ENCODE data around the gene OGDHL. TPM values are rescaled to one million over a fixed set of nuclear protein-coding genes. Genes with fewer than 3 reads are reported as not detected.

Gene OGDHL
- total RNA-seq, 1 donor from 2014 or later, result 10.1 TPM

GRCh38 chr10:49707585-49707984, 54.5 kb downstream of the OGDHL start:
- no peak for DNase-seq (ENCODE audit: low read depth, low spot score)
- Mint-ChIP-seq H3K4me3 (no peak overlapping the region), H3K27me3 (ENCODE audit: low read depth) (peaks cover 13% of the 10 kb centered on the region), H3K4me1 (peaks cover 14% of the 10 kb centered on the region), H3K27ac (ENCODE audit: unreplicated experiment) (no peak overlapping the region), H3K9me3 (peaks cover 3% of the 10 kb centered on the region), H3K36me3 (ENCODE audit: low read depth) (no peaks in the 10 kb centered on the region)
- TF ChIP-seq, protein P1, sequence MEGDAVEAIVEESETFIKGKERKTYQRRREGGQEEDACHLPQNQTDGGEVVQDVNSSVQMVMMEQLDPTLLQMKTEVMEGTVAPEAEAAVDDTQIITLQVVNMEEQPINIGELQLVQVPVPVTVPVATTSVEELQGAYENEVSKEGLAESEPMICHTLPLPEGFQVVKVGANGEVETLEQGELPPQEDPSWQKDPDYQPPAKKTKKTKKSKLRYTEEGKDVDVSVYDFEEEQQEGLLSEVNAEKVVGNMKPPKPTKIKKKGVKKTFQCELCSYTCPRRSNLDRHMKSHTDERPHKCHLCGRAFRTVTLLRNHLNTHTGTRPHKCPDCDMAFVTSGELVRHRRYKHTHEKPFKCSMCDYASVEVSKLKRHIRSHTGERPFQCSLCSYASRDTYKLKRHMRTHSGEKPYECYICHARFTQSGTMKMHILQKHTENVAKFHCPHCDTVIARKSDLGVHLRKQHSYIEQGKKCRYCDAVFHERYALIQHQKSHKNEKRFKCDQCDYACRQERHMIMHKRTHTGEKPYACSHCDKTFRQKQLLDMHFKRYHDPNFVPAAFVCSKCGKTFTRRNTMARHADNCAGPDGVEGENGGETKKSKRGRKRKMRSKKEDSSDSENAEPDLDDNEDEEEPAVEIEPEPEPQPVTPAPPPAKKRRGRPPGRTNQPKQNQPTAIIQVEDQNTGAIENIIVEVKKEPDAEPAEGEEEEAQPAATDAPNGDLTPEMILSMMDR (conservative IDR thresholded peaks at IDR 0.05), result no peak

- TF ChIP-seq, protein P1 (conservative IDR thresholded peaks at IDR 0.05), result no peak
- no peak overlapping the region for H3K4me3 Mint-ChIP-seq
- no peaks in the 10 kb centered on the region for H3K4me1 Mint-ChIP-seq
- no peak overlapping the region for H3K27ac Mint-ChIP-seq (ENCODE audit: unreplicated experiment)
- H3K9me3 Mint-ChIP-seq, result peaks cover 3% of the 10 kb centered on the region
- no peak for DNase-seq (ENCODE audit: low read depth, low spot score)
- no peaks in the 10 kb centered on the region for H3K36me3 Mint-ChIP-seq (ENCODE audit: low read depth)
- peaks cover 19% of the 10 kb centered on the region for H3K27me3 Mint-ChIP-seq (ENCODE audit: low read depth)
Measured at GRCh38 chr10:49700997-49701396, 61.1 kb downstream of the OGDHL start.

- no peak for DNase-seq (ENCODE audit: low read depth, low spot score)
- Mint-ChIP-seq H3K27me3 (ENCODE audit: low read depth) (peaks cover 19% of the 10 kb centered on the region), H3K9me3 (peaks cover 3% of the 10 kb centered on the region), H3K36me3 (ENCODE audit: low read depth) (no peaks in the 10 kb centered on the region), H3K4me1 (no peaks in the 10 kb centered on the region), H3K27ac (ENCODE audit: unreplicated experiment) (no peak overlapping the region), H3K4me3 (no peak overlapping the region)
- TF ChIP-seq, protein P1 (conservative IDR thresholded peaks at IDR 0.05), result no peak
Measured at GRCh38 chr10:49700211-49700610, 61.9 kb downstream of the OGDHL start.

- Mint-ChIP-seq H3K9me3 (no peaks in the 10 kb centered on the region), H3K4me1 (no peaks in the 10 kb centered on the region), H3K4me3 (no peak overlapping the region), H3K36me3 (ENCODE audit: low read depth) (no peaks in the 10 kb centered on the region), H3K27ac (ENCODE audit: unreplicated experiment) (no peak overlapping the region), H3K27me3 (ENCODE audit: low read depth) (peaks cover 25% of the 10 kb centered on the region)
- TF ChIP-seq, protein P1 (conservative IDR thresholded peaks at IDR 0.05), result no peak
- DNase-seq (ENCODE audit: low read depth, low spot score), result no peak
Measured at GRCh38 chr10:49698679-49699078, 63.4 kb downstream of the OGDHL start.

GRCh38 chr10:49696311-49696710, 65.8 kb downstream of the OGDHL start:
- Mint-ChIP-seq H3K4me1 (no peaks in the 10 kb centered on the region), H3K36me3 (ENCODE audit: low read depth) (no peaks in the 10 kb centered on the region), H3K9me3 (no peaks in the 10 kb centered on the region), H3K4me3 (no peak overlapping the region), H3K27ac (ENCODE audit: unreplicated experiment) (no peak overlapping the region), H3K27me3 (ENCODE audit: low read depth) (peaks cover 45% of the 10 kb centered on the region)
- DNase-seq (ENCODE audit: low read depth, low spot score), result no peak
- TF ChIP-seq, protein P1 (conservative IDR thresholded peaks at IDR 0.05), result no peak

- Mint-ChIP-seq H3K27ac (ENCODE audit: unreplicated experiment) (no peak overlapping the region), H3K4me1 (peaks cover 16% of the 10 kb centered on the region), H3K4me3 (no peak overlapping the region), H3K9me3 (no peaks in the 10 kb centered on the region), H3K27me3 (ENCODE audit: low read depth) (peaks cover 61% of the 10 kb centered on the region), H3K36me3 (ENCODE audit: low read depth) (no peaks in the 10 kb centered on the region)
- TF ChIP-seq, protein P1 (conservative IDR thresholded peaks at IDR 0.05), result no peak
- DNase-seq (ENCODE audit: low read depth, low spot score), result no peak
Measured at GRCh38 chr10:49694466-49694865, 67.7 kb downstream of the OGDHL start.

Measured in neural crest cell (in vitro differentiated cells).